ENCODE measurements around the gene GRIK4.

DNA sequence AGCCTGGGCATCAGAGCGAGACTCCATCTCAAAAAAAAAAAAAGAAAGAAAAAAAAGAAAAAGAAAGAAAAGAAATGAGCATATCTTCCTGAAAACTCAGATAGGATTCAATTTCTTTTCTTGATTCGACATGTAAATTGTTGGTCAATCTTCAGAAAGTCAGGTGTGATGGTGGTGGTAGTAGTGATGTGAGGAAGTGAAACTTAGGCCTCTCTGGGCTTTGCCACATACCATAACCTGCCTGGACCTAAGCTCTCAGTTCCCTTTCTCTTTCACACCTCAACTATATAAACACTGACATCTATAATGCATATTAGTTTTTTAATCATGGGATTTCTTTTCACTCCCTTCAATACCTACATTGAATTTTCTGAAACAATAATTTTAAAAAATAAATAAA, 414.4 kb downstream of the GRIK4 start:
- TF ChIP-seq CTCF (IDR thresholded peaks at IDR 0.05) (no peak), POLR2A (IDR thresholded peaks at IDR 0.05) (no peak), POLR2AphosphoS5 (IDR thresholded peaks at IDR 0.05) (no peak), EP300 (IDR thresholded peaks at IDR 0.05) (no peak)
